ENCODE measurements around the gene GRIK3.

DNA sequence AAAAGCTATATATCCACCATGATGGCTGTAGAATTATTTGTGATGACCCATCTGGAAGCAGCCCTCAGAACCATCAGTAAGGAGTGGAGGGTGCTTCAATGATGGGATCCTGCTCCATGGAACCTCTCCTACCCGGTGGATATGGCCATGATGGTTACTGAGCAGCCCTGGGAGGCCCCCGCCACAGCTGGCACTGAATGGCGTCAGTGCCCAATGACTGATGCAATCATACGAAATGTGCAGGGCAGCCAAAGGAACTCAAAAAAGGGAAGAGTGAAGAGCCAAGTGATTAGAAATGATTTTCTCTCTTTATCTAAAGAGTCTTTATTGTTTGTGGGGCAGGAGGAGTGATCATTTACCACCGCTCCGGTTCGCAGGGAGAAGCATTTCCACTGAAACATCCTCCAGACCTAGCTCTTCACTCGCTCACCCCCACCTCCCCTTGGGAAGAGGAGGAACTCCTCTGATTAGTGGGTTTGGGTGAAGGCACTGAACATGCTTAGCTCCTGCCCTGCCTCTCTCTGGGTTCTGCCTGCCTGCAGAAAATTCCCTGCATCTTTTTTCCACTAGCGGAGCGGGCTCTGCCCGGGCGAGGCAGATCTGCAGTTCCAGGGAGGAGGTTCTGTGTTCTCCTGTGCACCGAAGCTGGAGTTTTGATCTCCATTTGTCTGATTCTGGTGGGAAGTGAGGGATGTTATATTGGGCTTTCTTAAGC is 260.3 kb downstream of the GRIK3 start:
- TF ChIP-seq, protein P1, sequence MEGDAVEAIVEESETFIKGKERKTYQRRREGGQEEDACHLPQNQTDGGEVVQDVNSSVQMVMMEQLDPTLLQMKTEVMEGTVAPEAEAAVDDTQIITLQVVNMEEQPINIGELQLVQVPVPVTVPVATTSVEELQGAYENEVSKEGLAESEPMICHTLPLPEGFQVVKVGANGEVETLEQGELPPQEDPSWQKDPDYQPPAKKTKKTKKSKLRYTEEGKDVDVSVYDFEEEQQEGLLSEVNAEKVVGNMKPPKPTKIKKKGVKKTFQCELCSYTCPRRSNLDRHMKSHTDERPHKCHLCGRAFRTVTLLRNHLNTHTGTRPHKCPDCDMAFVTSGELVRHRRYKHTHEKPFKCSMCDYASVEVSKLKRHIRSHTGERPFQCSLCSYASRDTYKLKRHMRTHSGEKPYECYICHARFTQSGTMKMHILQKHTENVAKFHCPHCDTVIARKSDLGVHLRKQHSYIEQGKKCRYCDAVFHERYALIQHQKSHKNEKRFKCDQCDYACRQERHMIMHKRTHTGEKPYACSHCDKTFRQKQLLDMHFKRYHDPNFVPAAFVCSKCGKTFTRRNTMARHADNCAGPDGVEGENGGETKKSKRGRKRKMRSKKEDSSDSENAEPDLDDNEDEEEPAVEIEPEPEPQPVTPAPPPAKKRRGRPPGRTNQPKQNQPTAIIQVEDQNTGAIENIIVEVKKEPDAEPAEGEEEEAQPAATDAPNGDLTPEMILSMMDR (IDR thresholded peaks at IDR 0.05), result no peak
- no peak for TF ChIP-seq POLR2A (IDR thresholded peaks at IDR 0.05)
